Erythroblast (primary cell): ENCODE measurements around the gene CEBPB.

Experiments used
- GATA1 ChIP-seq: IDR thresholded peaks from 2 replicates; pipeline ENCODE4 v1.6.1; 2011; ENCODE audit warnings: low read depth, mild to moderate bottlenecking, control low read depth, low read length, moderate library complexity
- POLR2A ChIP-seq: IDR thresholded peaks from 2 replicates; pipeline ENCODE4 v1.6.1; 2011; ENCODE audit warnings: mild to moderate bottlenecking, low read length

DNA sequence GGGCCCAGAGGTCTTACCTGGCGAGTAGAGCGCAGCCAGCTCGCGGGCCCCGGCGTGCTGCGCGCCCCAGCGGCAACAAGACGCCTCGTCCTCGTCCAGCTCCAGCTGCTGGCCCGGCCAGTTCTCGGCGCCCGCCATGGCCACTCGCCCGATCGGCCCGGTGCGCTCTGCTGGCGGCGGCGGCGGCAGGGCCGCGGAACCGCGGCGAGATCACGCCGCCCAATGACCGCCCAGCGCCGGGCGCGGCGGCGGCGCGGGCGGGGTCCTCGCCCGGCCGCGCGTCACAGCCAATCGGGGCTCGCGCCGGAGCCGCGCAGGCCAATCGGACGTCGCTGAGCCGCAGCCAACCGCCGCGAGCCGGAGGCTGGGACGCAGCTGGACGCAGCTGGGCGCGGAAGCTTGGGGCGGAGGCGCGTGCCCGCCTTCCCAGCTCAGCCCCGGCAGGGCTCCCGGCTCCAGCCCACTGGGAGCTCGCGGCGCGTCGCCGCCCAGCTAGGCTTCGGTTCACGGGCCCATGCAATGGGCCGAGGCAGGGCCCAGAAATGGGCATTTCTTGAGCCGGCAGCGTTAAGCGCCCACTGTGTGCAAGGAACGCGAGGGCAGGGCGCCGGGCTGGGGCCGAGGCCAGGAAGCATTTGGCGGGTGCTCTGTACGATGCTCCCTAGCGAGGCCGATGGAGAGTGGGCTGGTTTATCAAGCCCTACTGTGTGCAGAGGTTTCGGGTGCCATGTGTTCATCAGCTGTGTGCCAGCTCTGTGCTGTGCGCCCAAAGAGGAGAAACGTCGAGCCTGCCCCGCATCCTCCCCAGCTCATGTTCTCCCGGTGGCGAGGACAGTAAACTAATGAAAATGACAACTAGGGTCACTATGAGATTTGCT, 36.9 kb upstream of the CEBPB start, which contains the start of gene PEDS1:
- TF ChIP-seq POLR2A, result peak; percentile 95
- no peak for TF ChIP-seq GATA1
